Thyroid gland (tissue), 4 donors: ENCODE measurements around the gene C10orf62.
"Not testable (repeated sequence)": the region's sequence is repeated elsewhere in the genome, so short reads cannot be mapped to it uniquely, and the experiment has no call there.

ENCODE experiments used
- CTCF ChIP-seq, 6 experiments: fragments of 200-600 bp in 3 of 6; fragments of 450-650 bp in 3 of 6; sonication (generic) in 3 of 6; IDR thresholded peaks; one replicate each; pipeline ENCODE4 v1.5.1; 2016 to 2019; ENCODE audit warnings: antibody characterized with exemption in 6 of 6, mild to moderate bottlenecking in 2 of 6, inconsistent platforms in 1 of 6, moderate library complexity in 1 of 6
- POLR2A ChIP-seq, 2 donors: fragments of 450-650 bp; IDR thresholded peaks; one replicate each; pipeline ENCODE4 v1.6.1; 2017; ENCODE audit warnings: antibody characterized with exemption in 2 of 2, mild to moderate bottlenecking in 2 of 2, moderate library complexity in 1 of 2

GRCh38 chr10:97562329-97562728 is 27.2 kb upstream of the C10orf62 start:
- not testable (repeated sequence) for TF ChIP-seq CTCF, POLR2A (IDR thresholded peaks at IDR 0.05)
